ENCODE data around the gene KRTAP9-7.
"Not testable (repeated sequence)": the region's sequence is repeated elsewhere in the genome, so short reads cannot be mapped to it uniquely, and the experiment has no call there.

Gene KRTAP9-7

DNA sequence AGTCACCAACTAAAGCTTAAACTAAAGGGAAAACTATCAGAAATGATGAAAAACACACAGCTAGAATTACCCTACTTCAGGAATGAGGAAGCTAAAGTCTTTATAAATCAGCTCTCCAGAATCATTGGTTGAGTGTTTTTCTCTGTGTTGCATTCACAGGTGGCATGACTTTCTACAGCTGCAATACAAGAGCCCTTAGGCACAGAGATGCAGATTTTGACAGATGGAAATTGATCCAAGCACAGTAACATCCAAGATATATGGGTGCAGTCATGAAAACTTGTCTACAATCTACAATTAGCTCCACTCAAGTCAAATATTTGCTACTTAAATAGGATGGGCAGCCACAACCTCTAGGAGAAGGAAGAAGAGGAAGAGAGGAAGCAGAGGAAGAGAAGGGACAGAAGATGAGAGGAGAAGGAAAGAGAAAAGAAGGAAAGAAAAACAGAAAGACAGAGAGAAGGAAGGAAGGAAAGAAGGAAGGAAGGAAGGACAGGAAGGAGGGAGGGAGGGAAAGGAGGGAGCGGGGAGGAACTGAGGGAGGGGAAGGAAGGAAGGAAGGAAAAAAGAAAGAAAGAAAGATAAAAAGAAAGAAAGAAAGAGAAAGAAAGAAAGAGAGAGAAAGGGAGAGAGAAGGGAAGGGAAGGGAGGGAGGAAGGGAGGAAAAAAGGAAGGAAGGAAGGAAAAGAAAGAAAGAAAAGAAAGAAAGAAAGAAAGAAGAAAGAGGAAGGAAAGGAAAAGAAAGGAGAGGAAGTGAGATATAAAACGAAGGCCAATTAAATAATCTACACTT lies 28.3 kb upstream of the KRTAP9-7 start:
- not testable (repeated sequence) for H3K4me1 ChIP-seq (ENCODE audit: insufficient read depth, poor library complexity, severe bottlenecking); H3K9me3 ChIP-seq (ENCODE audit: severe bottlenecking); DNase-seq (ENCODE audit: low spot score); H3K4me3 ChIP-seq (ENCODE audit: severe bottlenecking); ATAC-seq (ENCODE audit: low read depth); H3K36me3 ChIP-seq (ENCODE audit: low read depth); H3K27ac ChIP-seq (ENCODE audit: poor library complexity, severe bottlenecking); H3K27me3 ChIP-seq (ENCODE audit: insufficient read depth, poor library complexity, severe bottlenecking)

DNA sequence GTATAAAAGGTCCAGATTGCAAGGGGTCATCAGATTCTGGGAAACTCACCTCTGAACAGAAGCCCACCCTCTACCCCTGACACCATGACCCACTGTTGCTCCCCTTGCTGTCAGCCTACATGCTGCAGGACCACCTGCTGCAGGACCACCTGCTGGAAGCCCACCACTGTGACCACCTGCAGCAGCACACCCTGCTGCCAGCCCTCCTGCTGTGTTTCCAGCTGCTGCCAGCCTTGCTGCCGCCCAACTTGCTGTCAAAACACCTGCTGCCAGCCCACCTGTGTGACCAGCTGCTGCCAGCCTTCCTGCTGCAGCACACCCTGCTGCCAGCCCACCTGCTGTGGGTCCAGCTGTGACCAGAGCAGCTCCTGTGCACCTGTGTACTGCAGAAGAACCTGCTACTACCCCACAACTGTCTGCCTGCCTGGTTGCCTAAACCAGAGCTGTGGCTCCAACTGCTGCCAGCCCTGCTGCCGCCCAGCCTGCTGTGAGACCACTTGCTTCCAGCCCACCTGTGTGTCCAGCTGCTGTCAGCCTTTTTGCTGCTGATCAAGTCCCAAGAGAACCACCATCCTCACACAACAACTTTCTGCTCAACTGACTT lies 25.8 kb upstream of the KRTAP9-7 start, which contains the start of gene KRTAP9-4:
Gene KRTAP9-4, plus strand, starts transcription at position 51 of the 604 bp plus-strand sequence. Its CDS starts 34 bp downstream, at position 85.
- DNase-seq (ENCODE audit: low spot score); H3K4me3 ChIP-seq (ENCODE audit: severe bottlenecking); H3K9me3 ChIP-seq (ENCODE audit: severe bottlenecking); H3K36me3 ChIP-seq (ENCODE audit: low read depth); H3K27ac ChIP-seq (ENCODE audit: poor library complexity, severe bottlenecking); H3K4me1 ChIP-seq (ENCODE audit: insufficient read depth, poor library complexity, severe bottlenecking); H3K27me3 ChIP-seq (ENCODE audit: insufficient read depth, poor library complexity, severe bottlenecking); ATAC-seq (ENCODE audit: low read depth): not testable (repeated sequence)

DNA sequence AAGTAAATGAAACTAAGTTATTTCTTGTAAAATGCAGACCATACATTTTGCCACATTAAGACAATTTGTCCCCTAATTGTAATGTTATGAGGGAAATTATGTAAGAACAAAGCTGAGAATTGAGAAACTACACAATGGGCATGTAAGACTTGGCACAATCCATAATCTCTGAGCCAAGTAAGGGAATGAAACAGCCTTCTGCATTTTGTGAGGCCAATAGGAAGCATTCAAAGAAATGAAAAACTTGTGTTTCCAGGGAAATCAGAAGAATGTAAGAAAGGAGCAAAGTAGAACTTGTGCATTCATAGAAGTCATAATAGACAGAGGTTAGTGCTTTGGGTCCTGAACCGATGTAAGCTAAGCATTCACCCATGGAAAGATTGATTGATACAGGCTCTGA lies 24.2 kb upstream of the KRTAP9-7 start:
- no peak overlapping the region for H3K27ac ChIP-seq (ENCODE audit: poor library complexity, severe bottlenecking)
- ATAC-seq (ENCODE audit: low read depth) (no peak), DNase-seq (ENCODE audit: low spot score) (no peak)
- no peaks in the 10 kb centered on the region for H3K36me3 ChIP-seq (ENCODE audit: low read depth)
- H3K4me1 ChIP-seq (ENCODE audit: insufficient read depth, poor library complexity, severe bottlenecking), result no peaks in the 10 kb centered on the region
- H3K27me3 ChIP-seq (ENCODE audit: insufficient read depth, poor library complexity, severe bottlenecking), result peaks cover 5% of the 10 kb centered on the region
- no peak overlapping the region for H3K4me3 ChIP-seq (ENCODE audit: severe bottlenecking)
- TF ChIP-seq, protein P1, sequence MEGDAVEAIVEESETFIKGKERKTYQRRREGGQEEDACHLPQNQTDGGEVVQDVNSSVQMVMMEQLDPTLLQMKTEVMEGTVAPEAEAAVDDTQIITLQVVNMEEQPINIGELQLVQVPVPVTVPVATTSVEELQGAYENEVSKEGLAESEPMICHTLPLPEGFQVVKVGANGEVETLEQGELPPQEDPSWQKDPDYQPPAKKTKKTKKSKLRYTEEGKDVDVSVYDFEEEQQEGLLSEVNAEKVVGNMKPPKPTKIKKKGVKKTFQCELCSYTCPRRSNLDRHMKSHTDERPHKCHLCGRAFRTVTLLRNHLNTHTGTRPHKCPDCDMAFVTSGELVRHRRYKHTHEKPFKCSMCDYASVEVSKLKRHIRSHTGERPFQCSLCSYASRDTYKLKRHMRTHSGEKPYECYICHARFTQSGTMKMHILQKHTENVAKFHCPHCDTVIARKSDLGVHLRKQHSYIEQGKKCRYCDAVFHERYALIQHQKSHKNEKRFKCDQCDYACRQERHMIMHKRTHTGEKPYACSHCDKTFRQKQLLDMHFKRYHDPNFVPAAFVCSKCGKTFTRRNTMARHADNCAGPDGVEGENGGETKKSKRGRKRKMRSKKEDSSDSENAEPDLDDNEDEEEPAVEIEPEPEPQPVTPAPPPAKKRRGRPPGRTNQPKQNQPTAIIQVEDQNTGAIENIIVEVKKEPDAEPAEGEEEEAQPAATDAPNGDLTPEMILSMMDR (IDR thresholded peaks at IDR 0.05; ENCODE audit: poor library complexity, severe bottlenecking), result no peak
- H3K9me3 ChIP-seq (ENCODE audit: severe bottlenecking), result no peaks in the 10 kb centered on the region

DNA sequence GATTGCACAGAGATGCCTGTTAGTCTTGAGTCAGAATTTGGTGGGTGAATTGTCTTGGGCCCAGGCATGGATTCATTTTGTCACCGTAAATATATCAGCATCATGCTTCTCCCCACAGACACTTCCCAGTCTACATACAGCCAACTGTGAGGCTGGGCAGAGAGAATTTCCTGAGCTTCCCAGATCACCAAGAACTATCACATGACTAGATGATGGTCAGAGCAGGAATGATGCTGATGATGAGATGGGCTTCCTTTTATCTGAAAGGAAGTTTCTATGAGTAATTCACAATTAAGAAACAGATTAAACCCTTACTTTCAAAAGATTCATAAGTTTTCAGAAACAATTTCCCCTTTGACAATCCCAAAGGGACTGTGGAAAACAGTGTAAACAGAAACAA lies 20.6 kb upstream of the KRTAP9-7 start:
- H3K27me3 ChIP-seq (ENCODE audit: insufficient read depth, poor library complexity, severe bottlenecking), result peaks cover 5% of the 10 kb centered on the region
- DNase-seq (ENCODE audit: low spot score), result no peak
- H3K4me3 ChIP-seq (ENCODE audit: severe bottlenecking), result no peak overlapping the region
- ATAC-seq (ENCODE audit: low read depth), result no peak
- no peaks in the 10 kb centered on the region for H3K9me3 ChIP-seq (ENCODE audit: severe bottlenecking)
- no peaks in the 10 kb centered on the region for H3K36me3 ChIP-seq (ENCODE audit: low read depth)
- no peak overlapping the region for H3K27ac ChIP-seq (ENCODE audit: poor library complexity, severe bottlenecking)
- no peaks in the 10 kb centered on the region for H3K4me1 ChIP-seq (ENCODE audit: insufficient read depth, poor library complexity, severe bottlenecking)
- TF ChIP-seq, protein P1 (IDR thresholded peaks at IDR 0.05; ENCODE audit: poor library complexity, severe bottlenecking), result no peak

DNA sequence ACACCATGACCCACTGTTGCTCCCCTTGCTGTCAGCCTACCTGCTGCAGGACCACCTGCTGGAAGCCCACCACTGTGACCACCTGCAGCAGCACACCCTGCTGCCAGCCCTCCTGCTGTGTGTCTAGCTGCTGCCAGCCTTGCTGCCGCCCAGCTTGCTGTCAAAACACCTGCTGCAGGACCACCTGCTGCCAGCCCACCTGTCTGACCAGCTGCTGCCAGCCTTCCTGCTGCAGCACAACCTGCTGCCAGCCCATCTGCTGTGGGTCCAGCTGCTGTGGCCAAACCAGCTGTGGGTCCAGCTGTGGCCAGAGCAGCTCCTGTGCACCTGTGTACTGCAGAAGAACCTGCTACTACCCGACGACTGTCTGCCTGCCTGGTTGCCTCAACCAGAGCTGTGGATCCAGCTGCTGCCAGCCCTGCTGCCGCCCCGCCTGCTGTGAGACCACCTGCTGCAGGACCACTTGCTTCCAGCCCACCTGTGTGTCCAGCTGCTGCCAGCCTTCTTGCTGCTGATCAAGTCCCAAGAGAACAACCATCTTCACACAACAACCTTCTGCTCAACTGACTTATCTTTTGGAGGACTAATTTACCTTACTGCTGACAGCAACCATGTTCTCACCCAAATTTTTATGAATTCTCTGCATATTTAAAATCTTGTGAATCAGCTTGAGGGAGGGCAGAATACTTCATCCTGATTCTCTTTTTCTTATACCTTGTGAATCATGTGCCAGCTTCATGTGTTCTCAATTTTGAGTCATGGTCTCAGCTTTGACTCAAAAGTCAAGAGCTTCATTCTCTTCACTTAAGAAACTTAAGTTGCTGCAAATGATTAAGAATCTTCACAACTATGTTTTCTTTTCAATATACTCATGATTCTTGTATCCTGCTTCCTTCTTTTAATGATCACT lies 19.9 kb upstream of the KRTAP9-7 start, which contains the start of gene KRTAP9-9:
Gene KRTAP9-9, plus strand, starts transcription at position 4 of the 910 bp plus-strand sequence.
- not testable (repeated sequence) for H3K4me3 ChIP-seq (ENCODE audit: severe bottlenecking); H3K27ac ChIP-seq (ENCODE audit: poor library complexity, severe bottlenecking); H3K9me3 ChIP-seq (ENCODE audit: severe bottlenecking); DNase-seq (ENCODE audit: low spot score); H3K4me1 ChIP-seq (ENCODE audit: insufficient read depth, poor library complexity, severe bottlenecking); H3K36me3 ChIP-seq (ENCODE audit: low read depth); H3K27me3 ChIP-seq (ENCODE audit: insufficient read depth, poor library complexity, severe bottlenecking); ATAC-seq (ENCODE audit: low read depth)

DNA sequence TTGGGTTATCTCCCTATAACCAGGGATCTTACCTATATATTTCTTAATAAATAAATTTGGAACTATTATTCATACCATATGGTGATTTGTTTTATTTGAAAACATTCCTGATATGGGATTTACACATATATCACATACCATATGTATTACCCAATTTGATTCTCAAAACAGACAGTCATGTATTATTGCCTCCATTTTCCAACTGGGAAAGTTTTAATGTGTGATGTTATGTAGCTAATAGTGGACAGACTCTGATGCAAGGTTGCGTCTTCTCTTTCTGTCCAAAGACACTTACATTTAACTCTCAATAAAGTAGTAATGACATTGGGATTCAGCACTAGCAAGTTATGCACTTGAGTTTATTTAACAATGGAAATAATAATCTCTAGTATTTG lies 19.2 kb upstream of the KRTAP9-7 start:
- H3K27me3 ChIP-seq (ENCODE audit: insufficient read depth, poor library complexity, severe bottlenecking), result peaks cover 5% of the 10 kb centered on the region
- ATAC-seq (ENCODE audit: low read depth), result no peak
- H3K9me3 ChIP-seq (ENCODE audit: severe bottlenecking), result no peaks in the 10 kb centered on the region
- no peak overlapping the region for H3K27ac ChIP-seq (ENCODE audit: poor library complexity, severe bottlenecking)
- no peaks in the 10 kb centered on the region for H3K36me3 ChIP-seq (ENCODE audit: low read depth)
- H3K4me3 ChIP-seq (ENCODE audit: severe bottlenecking), result no peak overlapping the region
- TF ChIP-seq, protein P1 (IDR thresholded peaks at IDR 0.05; ENCODE audit: poor library complexity, severe bottlenecking), result no peak
- no peaks in the 10 kb centered on the region for H3K4me1 ChIP-seq (ENCODE audit: insufficient read depth, poor library complexity, severe bottlenecking)
- no peak for DNase-seq (ENCODE audit: low spot score)

Data from RWPE2 (cell line).